ENCODE data around the gene SNAP47.

Gene SNAP47

DNA sequence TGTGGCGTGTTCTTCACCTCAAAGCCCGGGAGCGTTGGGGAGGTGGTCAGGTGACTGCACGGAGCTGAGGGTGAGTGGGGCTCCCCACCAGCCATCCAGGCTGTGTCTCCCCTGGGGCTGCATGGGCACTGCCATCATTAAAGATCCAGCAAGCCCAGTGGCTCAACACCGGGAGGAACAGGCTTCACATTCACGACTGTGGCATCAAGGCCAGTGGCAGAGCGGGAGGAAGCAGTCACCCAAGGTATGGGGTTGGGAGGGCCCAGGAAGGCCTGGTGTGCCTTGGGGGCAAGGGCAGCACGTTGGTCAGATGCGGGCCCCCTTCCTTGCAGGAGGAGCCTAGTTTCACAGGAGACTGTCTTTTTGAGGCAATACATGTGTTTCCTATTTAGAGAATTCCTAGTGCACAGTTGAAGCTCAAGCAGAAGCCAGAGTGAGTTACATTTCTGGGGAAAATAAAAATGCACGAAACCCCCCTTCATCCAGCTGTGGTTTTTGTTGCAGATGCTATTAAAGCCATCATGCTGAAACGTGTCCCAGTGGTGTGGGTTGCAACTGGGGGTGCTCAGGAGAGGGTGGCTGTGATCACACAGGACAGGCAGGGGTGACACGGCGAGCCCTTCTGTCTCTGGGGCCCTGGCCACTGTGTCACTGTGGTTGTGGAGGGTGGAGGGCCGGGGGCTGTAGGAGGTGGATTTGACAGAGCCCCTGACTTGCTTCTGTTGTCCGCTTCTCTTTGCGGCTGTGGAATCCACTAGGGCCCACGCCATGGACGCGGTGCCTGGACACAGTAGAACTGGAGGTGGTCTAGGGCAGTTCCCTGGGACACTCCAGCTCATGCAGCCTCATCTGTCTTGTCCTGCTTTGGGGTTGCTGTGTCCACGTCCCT is 34.1 kb downstream of the SNAP47 start:
- DNase-seq (ENCODE audit: low spot score), result no peak

- DNase-seq (ENCODE audit: low spot score), result no peak
Observed at GRCh38 chr1:227769936-227770494, 34.8 kb downstream of the SNAP47 start.

- DNase-seq (ENCODE audit: low spot score), result no peak
Observed at GRCh38 chr1:227770812-227771211, 35.6 kb downstream of the SNAP47 start.

DNA sequence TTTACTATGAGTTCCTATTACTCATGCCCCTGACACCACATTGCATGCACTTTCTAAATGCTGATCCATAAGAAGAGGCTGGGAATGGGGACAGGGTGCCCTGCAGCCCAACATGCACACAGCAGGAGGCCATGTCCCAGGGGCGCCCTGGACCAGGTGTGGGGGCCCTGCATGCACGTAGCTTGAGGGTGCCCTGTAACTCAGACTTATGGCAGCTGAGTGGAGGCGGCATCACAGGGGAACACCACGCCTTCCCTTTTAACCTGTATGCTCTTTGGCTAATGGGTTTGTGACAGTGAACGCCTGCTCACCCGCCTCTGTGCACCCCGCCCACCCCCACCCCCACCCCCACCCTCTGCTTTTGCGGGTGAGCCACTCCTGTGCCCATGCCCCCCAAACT is 36.1 kb downstream of the SNAP47 start:
- no peak for DNase-seq (ENCODE audit: low spot score)

- DNase-seq (ENCODE audit: low spot score), result no peak
Observed at GRCh38 chr1:227771771-227772170, 36.5 kb downstream of the SNAP47 start.

DNA sequence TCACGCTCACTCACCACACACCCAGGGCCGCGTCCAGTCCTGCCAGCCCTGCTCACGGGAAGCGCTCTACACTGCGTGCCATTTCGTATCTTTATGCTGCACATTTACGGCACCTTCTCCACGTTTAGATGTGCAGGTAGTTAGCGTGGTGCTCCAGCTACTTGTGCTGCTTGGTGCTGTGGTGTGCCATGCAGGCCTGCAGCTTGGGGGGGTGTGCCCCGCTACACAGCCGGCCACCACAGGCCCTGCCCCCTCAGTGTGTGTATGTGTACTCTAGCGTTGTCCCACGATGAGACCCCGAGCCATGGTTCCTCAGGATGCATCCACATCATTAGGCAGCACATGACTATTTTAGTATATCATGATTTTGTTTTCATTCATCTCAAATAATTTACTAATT is 38.3 kb downstream of the SNAP47 start:
- no peak for DNase-seq (ENCODE audit: low spot score)

GRCh38 chr1:227774051-227774731 is 39.0 kb downstream of the SNAP47 start:
- DNase-seq (ENCODE audit: low spot score), result no peak

GRCh38 chr1:227774821-227775661 is 39.8 kb downstream of the SNAP47 start:
- no peak for DNase-seq (ENCODE audit: low spot score)

GRCh38 chr1:227775841-227776240 is 40.6 kb downstream of the SNAP47 start:
- no peak for DNase-seq (ENCODE audit: low spot score)

GRCh38 chr1:227776331-227776771 is 41.1 kb downstream of the SNAP47 start:
- no peak for DNase-seq (ENCODE audit: low spot score)

GRCh38 chr1:227777156-227777555 is 41.9 kb downstream of the SNAP47 start:
- DNase-seq (ENCODE audit: low spot score), result no peak

DNA sequence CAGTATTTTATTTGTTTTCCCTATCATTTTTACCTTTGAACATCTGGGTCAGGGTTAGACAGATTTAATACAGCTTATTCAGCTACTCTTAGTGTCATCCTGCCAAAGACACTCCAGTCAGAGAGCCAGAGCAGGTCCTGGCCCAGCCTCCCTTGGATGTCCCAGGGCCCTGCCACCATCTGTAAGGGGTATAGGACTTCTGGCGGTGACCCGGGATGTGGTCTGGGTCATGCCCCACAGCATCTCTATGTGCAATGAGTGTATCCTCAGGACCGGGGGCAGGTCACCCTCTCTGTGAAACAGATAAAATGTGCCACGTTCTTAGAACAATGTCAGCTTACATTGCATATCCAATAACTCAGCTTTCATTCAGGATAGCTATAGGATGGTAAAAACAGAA is 42.4 kb downstream of the SNAP47 start:
- DNase-seq (ENCODE audit: low spot score), result no peak

GRCh38 chr1:227778401-227778947 is 43.2 kb downstream of the SNAP47 start:
- no peak for DNase-seq (ENCODE audit: low spot score)

DNA sequence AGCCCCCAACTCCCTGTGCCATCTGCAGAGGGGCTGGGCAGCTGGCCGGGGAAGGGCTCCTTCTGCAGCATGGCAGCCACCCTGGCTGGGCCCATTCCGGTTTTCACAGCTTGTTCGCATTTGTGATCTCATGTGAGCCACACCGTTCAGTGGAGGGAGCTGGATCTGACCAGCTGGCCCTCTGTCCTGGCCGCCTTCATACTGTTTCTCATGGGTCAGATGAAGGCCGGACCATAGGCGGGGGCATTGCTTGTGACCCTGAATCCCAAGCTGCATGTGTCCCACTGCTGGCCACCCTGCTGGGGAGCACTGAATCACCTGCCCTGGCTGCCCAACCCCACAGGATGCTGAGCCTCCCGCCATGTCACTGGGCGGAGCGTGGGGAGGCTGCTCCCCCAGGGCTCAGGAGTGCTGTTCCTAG is 43.8 kb downstream of the SNAP47 start:
- no peak for DNase-seq (ENCODE audit: low spot score)

- DNase-seq (ENCODE audit: low spot score), result no peak
Observed at GRCh38 chr1:227779685-227780084, 44.5 kb downstream of the SNAP47 start.

- DNase-seq (ENCODE audit: low spot score), result no peak
Observed at GRCh38 chr1:227780101-227781044, 45.1 kb downstream of the SNAP47 start.

- DNase-seq (ENCODE audit: low spot score), result no peak
Observed at GRCh38 chr1:227781314-227781930, 46.2 kb downstream of the SNAP47 start.

GRCh38 chr1:227782226-227782625 is 47.0 kb downstream of the SNAP47 start:
- no peak for DNase-seq (ENCODE audit: low spot score)

GRCh38 chr1:227785094-227785804 is 50.0 kb downstream of the SNAP47 start:
- no peak for DNase-seq (ENCODE audit: low spot score)
